HG03097 (cell line): Measurements from ENCODE around the gene CDH18.

Source experiments
- ATAC-seq: cut with Tn5 transposase; IDR thresholded peaks from one replicate; pipeline ENCODE4 v1.9.1; 2021; ENCODE audit not compliant: unreplicated experiment, low FRiP score

Gene CDH18

DNA sequence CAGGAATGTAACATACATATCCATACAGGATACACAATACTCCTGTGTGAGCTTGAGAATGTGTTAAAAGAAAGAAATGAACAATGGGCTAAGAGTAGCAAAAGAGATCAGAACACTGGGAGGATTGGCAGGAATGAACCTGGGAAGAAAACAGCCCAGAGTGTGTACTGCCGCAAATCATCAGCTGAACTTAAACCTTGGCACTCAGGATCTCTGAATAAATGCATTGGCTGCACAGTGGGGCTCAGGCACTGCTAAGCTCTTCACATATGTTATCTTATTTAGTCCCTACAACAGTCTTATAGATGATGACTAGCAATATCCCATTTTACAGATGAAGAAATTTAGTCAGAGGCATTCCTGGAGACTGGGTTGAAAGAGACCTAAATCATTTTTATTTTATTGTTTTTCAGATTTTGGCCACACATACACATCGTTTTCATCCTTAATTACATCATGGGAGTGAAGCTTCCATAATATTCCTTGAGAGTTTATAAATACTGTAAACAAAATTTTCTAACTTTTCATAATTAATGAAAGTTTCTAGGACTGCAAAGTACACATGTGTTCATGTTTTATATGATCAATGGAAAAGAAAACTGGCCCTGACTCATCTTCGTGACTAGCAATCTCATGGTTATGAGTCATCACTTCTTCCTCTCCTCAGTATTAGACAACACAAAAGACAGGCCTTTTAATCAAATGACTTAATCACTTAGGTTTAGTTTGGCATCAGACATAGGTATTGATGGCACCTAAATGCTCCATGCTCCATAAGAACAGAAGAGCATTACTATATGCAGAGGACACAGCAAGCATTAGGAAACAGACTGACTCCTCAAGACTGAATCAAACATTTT lies 59.2 kb downstream of the CDH18 start:
- ATAC-seq, result no peak

DNA sequence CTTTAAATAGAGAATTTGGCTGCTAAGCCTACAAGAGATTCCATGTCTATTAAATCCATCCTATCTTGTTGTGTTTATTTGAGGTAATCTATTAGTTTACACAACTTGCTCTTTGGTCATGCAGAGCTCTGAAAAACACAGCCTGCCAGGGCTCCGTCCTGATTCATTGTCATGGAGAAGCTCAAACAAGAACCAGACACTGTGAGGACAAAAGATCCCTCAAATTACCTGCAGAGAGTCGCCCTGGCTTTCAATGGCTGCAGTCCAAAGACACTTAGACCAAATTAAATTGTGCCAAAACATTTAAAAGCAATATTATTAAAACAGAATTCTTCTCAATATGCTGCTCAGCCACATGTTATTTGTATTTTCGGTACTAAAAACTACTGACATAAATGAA lies 60.1 kb downstream of the CDH18 start:
- no peak for ATAC-seq

DNA sequence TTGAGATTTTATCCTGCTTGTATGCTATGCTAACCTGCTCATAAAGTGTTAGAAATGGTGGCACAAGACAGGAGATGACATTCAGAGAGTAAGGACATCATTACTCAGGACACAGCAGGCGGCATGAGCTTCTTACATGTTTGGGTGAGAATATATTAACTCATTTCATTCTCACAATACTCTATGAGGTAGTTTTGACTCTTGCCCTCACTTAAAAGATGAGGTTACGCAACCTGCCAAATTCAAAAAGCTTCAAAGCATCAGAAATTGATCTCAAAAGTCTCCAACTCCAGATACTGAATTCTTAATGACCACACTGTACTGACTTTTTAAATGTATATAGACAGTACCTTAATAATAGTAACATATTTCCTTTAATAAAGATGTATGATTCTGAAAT lies 60.8 kb downstream of the CDH18 start:
- ATAC-seq, result no peak

DNA sequence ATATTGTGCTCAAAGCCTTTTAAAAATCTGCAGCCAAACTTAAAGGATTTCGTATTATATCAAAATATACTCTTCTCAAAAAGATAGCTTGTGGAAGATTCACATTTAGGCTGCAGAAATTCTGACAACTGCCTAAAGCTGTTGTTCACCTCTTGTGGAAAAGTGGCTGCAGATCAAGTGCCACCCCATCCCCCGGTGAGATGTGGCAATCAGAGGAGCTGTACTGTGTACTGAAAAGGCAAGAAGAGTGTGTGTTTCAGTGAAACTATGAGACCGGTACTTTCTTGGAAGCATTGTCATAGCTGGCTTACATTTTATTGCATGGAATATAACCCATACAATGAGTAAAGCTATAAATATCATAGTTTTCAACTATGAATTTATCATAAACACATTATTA lies 64.3 kb downstream of the CDH18 start:
- ATAC-seq, result no peak

DNA sequence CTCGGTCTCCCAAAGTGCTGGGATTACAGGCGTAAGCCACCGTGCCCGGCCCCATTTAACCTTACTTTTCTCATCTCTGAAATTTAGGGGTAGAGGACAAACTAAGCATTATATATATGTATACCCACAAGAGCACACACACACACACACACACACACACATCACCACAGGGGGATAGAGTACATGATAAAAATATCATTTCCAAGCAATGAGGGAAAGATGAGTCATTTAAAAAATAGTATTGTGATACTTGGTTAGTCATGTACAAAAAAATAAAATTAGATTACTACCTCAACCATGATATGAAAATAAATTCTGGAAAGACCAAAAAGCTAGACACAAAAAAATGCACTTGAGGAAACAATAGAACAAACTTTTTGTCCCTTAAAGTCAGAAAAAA lies 67.2 kb downstream of the CDH18 start:
- no peak for ATAC-seq

DNA sequence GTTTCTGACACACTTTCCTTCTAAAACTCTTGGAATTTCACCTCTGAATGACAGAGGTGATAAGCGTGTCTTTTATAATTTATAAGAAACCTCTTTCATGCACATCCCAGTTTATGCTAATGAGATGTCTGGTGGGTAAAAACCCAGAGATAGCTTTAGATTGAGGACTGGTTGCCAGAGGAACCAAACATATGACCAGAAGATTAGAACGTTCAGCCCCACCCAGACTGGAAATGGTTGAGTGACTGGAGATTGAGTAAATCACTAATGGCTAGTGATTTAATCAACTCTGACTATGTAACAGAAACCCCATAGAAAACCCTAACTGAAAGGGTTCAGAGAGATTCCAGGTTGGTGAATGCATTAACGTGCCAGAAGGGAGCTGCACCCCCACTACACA lies 69.2 kb downstream of the CDH18 start:
- ATAC-seq, result no peak

DNA sequence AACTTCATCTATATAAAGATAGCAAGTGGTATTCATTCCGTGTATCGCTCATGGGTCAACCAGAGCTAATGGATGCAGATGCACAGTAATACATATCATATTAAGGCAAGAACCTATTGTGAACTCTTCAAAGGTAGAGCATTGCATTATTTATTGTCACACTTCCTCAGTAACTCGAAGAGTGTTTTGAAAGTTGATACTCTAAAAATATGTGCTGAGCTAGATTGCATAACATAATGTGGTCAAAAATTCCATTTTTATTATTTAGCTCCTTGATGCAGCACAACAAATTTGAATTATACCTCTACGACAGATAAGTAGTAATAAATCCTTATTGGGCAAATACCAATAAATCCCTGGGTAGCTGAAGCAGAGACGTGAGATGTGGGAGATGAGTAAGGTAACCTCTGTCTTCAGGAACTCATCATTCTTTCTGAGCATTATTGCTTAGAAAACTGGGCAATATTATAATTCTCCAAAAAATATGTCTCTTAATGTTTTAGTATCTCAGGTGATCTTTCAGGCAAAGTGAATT lies 70.3 kb downstream of the CDH18 start:
- no peak for ATAC-seq

DNA sequence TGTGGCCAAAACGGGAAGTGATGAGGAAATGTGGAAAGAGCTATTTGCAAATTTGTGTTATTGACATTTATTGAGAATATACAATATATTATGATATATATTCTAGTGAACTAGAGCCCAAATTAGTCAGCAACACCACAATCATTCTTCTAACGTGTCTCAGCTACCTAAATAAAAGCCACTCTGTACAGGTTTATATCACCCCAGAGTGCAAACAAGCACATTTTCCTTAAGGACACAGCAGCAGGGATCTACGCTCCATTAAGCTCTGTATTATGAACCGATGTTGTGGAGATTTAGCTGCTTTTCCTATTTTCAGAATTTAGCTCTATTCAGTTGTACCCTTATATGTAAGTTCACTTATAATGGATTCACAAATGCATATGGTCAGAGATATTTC lies 77.9 kb downstream of the CDH18 start:
- ATAC-seq, result no peak

DNA sequence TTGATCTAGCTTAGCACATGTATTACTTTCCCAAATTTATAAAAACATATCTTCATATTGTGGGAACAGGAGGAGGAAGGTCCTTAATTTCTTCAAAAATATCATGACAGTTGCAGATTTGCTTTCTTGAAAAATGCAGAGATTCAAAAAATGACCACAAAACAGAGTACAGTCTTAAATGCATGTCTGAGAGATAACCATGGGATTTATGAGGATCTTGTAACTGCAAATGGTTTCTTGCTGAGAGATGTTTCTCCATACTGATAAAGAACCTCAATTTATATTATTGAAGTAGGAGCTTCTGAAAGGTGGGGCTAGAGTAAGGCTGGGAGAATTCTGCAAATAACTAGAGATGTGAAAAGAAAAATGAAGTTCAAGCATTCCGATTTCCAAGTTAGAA lies 83.2 kb downstream of the CDH18 start:
- ATAC-seq, result no peak

DNA sequence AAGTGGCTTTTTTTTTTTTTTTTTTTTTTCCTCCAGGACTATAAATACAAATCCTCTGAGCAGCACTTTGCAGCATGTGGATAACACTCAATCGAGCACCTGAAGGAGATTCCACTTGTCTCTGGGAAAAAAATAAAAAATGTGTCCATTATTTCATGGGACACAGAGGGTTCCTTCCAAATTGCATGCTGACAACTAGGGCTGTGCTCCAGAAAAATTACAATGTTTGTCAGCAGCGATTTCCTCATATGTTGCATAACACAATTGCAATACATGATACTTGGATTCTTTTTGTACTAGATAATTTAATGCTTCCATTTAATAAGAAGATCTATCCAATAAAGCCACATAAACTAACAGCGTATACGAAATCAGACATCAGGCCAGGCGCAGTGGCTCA lies 84.4 kb downstream of the CDH18 start:
- no peak for ATAC-seq

DNA sequence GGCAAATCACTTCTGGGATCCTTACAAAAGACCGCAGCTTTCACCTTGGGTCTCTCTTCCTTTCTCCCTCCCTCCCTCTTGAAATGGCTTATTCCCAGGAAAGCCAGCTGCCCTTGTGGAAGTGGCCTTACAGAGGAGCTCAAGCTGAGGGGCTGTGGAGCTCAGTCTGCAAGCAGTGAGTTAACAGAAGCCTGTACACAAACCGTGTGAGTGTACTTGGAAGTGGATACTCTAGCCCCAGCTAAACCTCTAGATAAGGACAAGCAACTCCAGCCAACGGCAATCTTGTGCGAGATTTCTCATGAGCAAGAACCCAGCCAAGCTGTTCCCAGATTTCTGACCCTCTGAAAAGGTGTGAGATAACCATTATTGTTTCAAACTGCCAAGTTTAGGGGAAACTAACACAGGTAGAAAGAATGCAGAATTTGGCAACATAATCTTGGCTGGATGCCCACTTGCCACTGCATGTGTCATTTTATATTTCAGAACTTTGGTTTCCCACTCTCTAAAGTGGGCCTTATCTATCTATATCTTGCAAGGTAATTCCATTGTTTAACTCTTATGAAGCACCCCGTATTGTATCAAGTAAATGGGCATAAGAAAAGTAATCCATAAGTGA lies 85.6 kb downstream of the CDH18 start:
- no peak for ATAC-seq

DNA sequence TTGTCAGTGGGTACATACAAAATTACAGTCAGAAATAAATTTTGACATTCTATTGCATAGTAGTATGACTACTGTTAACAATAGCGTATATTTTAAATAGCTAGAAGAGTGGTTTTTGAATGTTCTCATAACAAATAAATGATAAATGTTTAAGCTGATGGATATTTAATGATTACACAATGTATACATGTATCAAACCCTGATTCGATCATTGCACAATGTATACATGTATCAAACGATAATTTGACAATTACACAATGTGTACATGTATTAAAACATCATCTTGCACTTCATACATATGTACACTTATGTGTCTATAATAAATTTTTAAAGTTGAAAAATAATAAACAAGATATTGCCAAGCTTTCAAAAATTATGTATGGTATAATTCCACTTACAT lies 87.7 kb downstream of the CDH18 start:
- no peak for ATAC-seq

DNA sequence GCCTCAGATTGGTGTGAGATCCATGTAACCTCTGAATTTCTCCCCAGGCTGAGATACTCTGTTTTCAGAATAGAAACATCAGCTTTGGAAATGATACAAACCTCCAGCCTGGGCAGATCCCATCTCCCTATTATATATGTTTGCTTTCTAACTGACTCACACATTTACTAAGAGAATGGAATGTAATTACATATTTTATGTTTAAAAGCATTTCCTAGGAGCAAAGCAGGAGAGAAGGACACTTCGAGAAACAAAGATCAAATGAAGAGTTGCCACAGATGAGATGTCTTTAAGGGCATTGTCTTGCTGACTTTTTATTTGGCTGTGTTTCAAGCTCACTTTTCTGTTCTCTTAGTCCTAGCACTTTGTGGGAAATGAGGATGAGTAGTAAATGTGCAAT lies 96.3 kb downstream of the CDH18 start:
- no peak for ATAC-seq

DNA sequence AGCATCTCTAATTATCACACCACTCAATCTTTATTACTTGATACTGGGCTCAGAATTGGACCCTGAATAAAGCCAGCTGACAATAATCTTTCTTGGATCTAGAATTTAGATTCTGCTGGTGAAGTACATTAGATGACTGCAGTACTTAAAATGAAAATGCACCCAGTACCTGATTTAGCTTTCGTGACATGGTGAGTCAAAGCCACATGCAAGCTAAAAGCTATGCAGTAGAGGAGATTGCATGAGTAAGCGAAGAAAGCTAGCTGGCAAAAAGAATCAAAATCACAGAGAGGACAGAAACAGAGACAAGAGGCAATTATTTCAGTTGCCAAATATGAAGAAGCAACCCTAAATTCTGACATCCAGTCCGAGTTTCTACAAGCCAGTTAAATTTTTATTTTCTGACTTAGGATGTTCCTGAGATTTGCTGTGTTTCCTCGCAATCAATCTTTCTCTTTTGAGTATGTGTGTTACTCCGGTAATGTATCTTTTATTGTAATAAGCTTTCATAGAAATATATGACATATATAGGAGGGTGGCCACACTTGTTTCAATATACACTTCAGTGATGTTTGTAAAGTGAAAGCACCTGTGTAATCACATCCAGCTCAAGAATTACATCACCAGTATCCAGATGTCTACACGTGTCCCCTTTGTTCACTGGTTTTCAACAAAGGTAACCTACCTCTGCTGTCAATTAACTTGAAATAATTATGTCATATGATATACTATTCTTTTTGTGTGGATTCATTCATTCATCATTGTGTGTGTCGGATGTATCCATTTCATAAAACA lies 101.7 kb downstream of the CDH18 start:
- ATAC-seq, result no peak

DNA sequence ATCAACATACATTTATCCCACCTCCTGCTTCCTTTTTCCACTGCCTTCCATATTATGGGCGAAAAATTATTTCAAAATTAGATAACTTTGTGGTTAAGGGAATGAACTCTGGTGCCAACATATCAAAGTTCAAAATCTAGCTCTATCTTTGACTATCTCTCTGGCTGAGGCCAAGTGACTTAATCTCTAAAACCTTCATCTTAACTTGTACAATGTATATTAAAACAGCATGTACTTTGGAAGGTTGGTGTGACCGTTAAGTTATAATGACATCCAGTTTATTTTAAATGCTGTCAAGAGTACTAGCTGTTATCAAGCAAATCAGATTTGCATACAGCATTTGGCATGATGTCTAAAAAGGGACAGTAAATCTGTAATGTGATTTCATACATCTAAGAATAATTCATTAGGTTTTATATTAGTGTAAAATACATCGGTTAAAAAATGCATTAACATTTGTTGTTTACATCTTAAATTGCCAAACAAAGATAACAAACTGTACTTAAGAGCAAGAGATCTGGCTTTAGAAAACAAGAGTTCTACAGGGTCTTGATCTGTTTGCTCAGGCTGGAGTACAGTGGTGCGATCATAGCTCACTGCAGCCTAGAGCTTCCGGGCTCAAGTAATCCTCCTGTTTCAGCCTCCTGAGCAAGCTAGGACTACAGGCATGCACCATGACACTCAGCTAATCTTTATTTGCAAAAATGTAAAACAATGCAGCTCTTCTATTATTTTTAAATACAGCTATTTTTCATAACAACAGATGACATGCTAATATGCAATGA lies 102.8 kb downstream of the CDH18 start:
- no peak for ATAC-seq

DNA sequence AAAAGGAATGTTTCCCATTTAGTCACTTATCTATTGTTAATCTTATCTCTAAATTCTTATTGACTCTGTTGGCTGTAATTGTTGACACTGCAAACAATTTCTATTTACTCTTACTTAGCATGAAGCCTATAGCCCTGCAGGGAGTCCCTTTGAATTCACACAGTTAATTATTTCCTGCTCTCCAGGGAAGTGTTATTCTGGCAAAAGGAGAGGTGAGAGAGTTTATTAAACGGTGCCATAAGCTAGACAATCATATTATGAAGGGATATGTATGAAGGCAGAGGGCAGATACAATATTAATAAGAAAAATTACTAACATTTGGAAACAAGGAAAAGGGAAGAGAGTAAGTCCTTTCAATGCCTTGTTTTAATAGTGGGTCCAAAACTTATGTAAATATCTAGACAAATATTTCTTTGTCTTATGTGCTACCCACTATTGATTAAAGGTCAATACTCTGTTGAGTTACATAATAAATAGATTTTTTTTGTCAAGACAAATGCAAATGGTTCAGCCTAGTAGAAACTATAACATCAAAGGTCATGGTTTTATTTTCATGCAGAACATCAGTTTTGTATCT lies 107.1 kb downstream of the CDH18 start:
- ATAC-seq, result no peak

DNA sequence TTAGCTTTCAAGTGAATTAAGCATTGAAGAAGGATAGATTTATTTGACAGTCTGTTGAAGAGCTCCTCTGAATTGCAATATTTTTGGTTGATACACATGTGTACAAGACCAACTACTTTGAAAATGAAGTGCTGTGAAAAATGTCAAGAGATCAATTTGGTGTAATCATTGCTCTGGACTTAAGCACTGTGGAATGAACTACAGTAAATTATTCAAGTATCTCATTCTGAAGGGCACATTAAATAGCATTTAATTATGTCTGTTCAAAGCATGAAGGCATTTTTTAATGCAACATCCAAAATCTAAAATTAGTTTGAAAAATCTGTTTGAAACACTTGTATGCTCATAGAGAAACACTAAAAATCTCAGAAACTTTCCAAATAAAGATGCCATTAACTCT lies 107.5 kb downstream of the CDH18 start:
- ATAC-seq, result no peak

DNA sequence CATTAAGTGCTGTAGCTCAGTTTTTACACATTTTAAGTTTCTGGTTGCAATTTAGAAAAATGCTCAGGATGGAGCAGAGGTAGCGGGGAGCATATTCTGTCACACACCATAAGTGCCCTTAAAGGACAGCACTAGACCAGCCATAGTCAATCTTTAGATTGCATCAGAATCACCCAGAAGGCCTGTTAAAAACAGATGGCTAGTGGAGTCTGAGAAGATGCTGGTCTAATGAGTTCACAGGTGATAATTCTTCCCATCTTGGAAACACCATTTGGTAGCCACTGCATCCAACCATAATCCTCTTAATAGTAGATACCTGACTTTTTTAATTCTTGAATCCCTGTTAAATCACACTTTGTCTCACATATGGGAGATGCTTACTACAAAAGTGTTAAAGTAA lies 113.2 kb downstream of the CDH18 start:
- ATAC-seq, result no peak

DNA sequence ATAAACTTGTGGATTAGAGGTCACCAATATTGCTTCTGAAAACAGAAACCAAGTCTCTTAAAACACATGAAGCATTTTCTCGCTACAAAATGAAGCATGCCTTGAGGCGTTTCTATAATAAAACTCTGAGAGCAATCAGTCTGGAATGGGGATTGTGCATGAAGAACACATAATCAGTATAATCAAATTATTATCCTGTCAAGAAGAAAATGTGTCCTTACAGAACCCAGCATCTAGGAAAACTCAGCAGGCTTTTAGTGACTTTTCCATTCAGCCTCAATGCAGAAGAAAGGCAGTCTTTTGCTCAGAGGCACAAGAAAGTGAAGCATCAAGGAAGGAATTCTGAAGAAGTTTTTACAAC lies 121.9 kb downstream of the CDH18 start:
- no peak for ATAC-seq

DNA sequence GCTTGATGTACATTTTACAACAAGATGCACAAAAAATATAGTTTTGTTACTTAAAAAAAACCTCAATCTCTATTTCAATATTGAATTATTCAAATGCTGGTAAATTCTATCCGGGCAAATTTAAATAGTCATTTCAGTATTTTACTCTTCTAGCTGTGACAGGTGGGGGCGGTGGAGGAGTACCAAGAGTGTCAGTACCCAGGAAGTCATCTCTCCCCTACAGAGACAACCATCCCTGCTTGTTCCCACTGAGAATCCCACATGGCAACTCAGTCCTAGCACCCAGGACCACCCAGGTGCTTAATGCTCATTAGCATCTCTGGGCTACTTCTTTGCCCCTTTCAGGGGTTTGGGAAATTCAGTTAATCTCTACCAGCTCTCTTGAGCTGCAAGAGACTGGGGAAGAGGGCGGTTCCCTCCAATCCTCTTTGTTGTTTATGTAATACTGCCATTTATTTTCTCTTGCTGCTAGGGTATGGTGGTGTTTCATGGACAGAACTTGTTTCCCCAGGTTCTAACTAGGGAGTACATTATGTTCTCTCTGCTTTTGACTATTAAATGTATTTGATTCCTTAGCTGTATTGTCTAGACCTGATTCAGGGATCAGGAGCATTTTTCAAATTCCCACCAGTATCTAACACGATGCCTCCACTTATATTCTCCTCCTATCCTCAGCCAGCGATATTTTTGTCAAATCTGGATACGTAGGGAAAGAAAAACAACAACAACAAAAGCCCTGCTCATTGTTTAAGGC lies 122.5 kb downstream of the CDH18 start:
- ATAC-seq, result no peak
